Ammon's horn (tissue), 1 donor: ENCODE data around the gene OR4K1.
"Not testable (repeated sequence)": the region's sequence is repeated elsewhere in the genome, so short reads cannot be mapped to it uniquely, and the experiment has no call there.

Source experiments
- DNase-seq: peaks from one replicate; pipeline ENCODE4 v3.0.0-alpha.2; 2016; ENCODE audit warnings: low spot score

OR4K1 gene, protein sequence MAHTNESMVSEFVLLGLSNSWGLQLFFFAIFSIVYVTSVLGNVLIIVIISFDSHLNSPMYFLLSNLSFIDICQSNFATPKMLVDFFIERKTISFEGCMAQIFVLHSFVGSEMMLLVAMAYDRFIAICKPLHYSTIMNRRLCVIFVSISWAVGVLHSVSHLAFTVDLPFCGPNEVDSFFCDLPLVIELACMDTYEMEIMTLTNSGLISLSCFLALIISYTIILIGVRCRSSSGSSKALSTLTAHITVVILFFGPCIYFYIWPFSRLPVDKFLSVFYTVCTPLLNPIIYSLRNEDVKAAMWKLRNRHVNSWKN

DNA sequence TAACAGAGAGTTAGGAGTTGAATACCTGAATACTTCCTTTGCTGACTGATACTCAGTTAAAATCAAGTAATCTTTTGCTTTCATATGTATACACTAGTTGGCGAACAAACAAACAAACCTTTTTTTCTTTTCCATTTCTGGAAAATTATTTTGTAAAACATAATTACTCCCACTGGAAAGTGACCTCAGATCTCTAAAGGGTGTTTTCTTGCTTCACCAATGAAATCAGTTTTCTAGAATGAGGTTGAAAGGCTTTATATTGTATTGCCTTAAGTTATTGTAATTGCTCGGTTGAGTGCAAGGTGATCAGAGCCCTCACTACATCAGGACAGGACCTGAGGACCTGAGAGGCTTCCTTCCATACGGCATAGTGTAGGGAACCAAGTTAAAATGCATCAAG lies at the start of gene OR4K1:
Gene OR4K1 (plus strand): TSS at position 301 of the 400 bp plus-strand sequence. CDS start 4,750 bp downstream, outside the sequence.
- DNase-seq = no peak

DNA sequence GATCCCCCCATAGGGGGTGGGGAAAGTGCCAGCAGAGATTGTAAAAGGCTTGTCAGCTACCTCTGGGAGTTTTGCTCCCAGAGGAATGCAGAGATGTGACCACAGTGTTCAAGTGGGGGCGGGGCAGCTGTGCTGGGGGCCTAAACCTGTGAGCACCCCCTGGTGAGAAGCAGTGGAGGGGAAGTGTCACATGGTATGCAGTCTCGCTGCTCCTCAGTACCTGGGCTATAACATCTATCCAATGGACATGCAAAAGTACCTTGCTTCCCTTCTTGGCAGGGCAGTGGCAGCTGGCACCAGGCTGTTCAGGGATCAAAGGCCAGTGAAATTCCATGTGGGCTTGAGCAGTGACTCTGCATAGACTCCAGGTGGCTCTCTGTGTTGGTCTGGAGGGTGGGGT lies 35.4 kb upstream of the OR4K1 start:
- no peak for DNase-seq

DNA sequence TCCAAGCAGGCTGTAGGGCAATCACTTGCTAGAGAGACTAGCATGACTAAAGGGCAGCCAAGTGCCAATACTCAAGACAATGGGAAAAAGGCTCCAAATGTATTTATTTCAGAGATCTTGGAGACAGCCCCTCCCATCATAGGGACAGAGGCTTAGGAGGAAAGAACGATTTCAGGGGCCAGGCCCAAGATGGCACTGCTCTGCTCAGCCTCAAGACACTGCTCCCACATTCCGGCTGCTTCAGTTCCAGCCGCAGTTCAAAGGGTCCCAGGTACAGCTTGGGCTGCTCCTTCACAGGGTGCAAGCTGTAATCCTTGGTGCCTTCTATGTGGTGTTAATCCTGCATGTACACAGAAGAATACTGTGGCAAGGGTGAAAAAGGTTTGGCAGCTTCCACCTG lies 29.7 kb upstream of the OR4K1 start:
- no peak for DNase-seq

DNA sequence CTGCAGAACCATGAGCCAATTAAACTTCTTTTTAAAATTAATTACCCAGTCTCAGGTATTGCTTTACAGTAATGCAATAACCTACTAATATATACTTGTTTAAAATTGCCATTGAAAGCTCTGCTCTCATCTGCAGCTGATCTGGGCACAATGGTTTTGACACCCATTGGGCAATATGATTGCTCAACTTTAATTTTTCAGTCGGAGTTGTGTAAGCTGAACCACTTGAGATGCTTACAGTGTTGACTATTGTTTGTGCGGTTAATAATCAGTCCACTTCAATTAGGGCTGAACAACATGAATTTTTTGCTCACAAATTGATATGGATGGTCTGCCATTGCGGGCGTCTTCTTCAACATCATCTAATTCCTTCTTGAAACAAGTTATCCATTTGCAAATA lies 28.3 kb upstream of the OR4K1 start:
- no peak for DNase-seq

DNA sequence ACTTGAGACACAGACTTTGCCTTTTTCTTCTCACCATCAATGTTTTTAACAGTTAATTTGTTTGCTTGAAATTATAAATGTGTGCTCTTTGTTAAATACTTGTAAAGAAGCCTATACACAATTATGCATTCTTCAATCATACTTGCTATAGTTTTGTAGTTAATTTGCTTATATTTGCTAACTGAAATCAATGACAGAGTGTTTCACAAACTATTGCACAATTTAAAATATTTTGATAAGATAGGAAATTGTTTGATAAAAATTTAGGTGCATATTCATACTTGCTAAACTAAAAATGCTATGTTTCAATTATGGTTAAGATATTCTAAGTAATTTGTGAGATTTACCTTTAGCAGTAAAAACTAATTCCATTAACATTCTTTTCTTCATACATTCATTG lies 24.1 kb upstream of the OR4K1 start:
- DNase-seq = no peak

DNA sequence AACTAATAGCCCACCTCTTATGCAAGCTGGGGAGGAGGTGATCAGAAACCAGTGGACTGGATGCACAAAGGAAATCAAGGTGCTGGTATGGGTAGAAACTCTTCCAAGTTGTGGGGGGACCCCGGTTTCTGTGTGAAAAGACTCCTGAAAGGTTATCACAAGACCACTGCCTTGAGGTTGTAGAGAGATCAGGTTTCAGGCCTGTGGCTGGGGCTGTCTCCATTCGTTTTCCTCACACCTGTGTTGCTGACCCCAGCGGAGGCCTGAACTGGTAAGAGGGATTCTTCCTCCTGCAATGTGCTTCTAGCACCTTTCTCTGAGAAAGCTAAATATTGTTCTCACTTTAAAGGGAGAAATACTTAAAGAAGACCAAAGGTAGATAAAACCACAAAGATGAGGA lies 19.6 kb upstream of the OR4K1 start:
- no peak for DNase-seq

DNA sequence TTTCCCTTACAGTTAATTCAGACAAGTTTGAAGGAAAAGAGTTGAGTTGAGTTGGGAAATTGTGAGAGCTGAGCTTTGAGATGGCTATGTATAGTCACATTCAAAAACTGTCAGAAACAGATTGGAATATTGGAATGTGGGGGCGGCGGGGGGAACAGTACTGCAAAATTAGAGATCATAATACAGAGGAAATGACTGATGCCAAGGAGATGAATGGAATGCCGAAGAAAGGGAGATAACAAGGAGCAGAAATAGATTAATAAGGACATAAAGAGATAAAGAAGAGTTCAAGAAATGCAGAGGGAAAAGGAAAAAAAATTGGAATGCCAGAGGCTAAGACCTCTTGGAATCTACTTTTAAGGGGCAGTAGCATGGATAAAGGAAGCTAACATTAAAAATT lies 13.5 kb upstream of the OR4K1 start:
- no peak for DNase-seq

DNA sequence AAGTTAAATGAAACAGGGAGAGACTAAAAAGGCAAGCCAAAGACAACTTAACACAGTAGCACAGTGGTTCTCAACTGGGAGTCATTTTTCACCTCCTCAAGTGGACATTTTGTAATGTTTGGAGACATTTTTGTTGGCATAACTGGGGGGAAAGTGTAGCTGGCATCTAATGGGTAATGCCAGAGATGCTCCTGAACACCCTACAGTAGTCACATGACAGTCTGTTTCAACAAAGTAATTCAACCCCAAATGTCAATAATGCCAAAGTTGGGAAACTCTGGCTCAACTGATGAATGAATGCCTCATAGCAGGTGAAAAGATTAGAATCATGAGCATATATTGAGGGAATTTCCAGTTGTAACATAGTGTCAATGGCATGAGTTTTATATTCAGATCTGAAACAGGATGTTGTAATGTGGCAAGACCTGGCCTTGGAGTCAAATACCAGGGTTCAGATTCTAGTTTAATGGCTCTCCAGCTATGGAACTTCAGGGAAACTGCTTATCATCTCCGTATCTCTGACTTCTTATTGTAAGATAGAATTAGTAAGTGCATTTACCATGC lies 12.7 kb upstream of the OR4K1 start:
- DNase-seq = no peak

DNA sequence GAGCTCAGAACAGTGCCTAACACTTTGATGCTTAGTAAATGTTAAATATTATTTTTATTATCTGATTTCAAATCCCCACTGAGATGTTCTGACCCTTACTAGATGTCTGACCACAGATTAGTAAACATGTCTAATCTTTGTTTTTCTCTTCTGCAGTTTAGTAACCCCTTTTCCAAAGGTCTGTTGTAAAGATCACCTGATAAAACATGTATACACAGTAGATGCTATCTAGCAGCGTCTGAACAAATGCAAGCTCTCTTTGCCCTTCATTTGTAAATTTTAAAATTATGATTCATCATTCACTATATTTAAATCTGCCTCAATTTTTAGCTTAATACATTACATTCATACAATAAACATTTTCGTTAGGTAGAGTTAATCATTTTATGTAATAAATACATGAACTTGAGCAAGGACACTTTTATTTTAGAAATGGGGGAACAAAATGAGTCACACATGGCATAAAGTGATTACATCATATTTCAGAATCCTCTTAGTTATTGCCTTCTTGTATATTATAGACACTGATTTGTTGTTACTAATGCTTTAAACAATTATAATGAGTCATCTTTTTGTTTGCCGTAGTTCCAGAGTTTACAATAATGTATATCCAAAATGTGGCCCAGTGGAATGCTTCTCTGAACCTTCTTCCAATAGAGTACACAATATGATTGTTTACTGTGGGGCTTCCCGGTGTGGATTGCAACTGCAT lies 12.0 kb upstream of the OR4K1 start:
- DNase-seq = no peak

DNA sequence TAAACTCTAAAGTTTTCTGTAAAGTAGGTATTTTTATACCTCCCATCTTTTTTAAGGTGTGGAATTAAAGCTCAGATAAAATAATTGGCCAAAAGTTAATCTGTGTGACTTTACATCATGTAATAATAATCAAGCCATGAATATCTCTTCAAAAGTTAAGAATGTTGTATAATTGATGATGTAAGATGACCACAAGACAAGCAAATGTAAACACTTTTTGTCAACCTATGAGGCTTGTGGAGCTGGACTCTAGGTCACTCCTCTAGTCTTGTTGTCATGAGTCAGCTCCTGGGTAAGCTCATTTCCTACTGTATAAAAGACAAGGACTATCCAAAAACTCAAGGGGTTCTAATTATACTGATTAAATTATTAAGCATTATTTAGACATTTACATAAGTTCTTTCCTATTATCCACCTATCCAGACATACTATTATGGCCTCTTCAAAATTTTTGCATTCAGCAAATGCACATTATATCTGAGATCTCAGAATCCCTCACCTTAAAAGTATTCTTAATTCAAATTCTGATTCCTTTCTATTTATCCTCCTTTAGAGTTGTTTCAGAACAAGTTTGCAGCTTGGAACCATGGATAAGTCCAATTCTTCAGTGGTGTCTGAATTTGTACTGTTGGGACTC lies 10.6 kb upstream of the OR4K1 start, which contains the start of gene OR4K5:
Gene OR4K5 (plus strand): TSS at position 587 of the 637 bp plus-strand sequence. CDS start 0 bp downstream, at position 587.
- DNase-seq = no peak

DNA sequence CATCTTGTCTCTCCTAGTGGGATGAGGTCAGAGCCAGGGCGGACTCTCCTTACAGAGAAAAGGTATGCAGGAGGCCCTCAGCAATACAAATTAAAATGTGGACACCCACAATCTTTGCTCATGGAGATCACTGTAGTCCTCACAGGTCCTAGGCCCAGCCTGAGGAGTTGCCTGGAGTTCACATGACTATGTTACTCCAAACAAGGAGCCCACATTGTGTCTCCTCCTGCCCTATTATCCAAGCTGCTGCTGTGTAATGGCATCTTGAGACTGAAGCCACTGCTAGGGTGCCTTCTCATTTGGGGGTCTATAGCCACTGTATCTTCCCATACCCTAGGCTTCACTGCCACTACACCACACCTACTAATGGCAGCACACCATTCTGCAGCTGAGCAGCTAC lies 11.0 kb downstream of the OR4K1 start:
- no peak for DNase-seq

DNA sequence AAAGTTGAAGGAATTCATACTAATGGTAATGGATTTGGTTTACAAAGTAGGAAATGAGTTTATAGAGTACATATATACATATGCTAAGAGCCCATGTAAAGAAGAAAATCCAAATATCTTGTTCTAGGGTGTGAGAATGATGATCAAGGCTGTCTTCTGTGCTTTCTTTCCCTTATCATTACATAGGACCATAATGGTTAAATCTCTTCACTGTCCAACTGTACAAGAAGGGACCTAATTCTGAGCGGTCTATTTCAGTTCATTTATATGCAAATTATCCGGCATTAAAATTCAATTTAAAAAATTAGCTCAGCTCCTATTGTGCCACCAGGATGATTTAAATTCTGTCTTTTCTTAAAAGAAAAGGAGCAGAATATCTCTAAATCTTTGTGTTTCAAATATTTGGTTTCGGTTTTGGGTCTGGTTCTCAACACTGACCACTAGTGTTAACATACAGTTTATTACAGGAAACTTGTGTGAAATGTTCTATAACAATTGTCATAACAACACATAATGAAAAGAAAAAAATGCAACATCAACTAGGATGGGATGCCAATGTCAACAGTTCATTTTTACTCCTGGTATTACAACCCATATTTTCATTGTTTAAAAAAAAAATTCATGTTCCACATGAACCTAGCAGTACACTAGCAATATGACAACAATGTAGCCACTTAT lies 16.8 kb downstream of the OR4K1 start:
- no peak for DNase-seq

DNA sequence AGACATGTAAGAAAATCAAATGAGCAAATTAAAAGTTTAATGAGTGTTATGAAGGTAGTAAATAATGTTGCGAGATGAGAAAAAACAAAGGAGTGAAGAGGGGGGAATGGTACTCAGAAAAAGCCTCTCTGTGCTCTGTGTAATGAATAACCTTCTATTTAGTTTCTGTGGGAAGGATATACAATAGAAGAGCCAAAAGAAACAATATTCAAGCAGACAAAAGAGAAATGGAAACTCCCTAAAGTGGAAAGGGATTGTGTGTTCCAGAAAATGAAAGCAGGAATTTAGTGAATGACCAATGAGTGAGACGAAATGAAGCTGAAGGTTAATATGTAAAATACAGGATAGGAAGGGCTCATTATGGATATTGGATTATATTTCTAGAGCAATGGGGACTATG lies 18.5 kb downstream of the OR4K1 start:
- DNase-seq = no peak

DNA sequence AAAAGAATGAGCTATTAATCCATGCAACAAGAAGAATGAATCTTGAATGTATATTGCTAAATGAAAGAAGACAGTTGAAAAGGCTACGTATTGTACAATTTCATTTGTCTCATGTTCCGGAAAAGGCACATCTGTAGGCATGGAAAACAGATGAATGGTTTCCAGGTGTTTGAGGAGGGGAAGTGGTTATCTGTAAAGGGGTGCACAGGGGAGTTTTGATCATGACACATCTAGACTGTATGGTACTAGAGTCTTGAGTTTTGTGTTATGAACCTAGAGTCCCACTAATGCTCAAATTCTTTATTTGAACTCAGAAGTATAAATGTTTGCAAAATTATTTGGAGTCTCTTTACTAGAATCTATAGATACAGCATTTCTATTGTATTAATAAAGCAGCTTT lies 39.0 kb downstream of the OR4K1 start:
- not testable (repeated sequence) for DNase-seq

DNA sequence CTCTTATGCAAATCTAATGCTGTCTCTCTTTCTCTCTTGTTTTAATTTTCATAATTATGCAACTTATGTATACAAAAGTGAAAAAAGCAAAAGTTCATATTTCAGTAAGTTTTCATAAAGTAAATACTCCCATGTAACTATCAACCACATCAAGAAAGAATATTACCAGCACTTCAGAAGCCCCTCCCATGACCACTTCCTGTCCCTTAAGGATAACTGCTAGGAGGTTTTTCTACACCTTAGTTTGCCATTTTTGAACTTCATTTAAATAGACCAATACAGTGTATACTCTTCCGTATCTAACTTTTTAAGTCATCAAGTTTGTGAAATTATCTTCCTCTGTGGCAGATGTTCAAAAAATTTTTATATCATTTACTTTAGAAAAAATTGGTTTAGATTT lies 44.1 kb downstream of the OR4K1 start:
- no peak for DNase-seq

DNA sequence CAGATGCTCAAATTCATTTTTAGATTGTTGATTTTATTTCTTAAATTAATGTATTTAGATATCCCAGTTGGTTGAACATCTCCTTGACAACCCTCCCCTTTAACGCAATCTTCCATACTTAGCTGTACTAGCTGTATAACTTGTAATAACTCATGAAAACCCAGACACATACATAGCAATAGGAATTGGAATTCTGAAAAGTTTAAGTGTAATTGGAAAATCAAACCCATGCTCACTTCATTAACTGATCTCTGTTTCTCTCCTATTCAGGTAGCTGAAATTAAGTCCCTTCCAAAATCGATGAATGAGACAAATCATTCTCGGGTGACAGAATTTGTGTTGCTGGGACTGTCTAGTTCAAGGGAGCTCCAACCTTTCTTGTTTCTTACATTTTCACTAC lies 44.6 kb downstream of the OR4K1 start, which contains the start of gene OR4K15:
Gene OR4K15 (plus strand): TSS at position 301 of the 400 bp plus-strand sequence. CDS start 0 bp downstream, at position 301.
- no peak for DNase-seq
